ENCODE measurements around the gene RND3.
A peak's percentile ranks its signal among the peaks of the same experiment; 100 is the strongest.

Gene RND3, protein sequence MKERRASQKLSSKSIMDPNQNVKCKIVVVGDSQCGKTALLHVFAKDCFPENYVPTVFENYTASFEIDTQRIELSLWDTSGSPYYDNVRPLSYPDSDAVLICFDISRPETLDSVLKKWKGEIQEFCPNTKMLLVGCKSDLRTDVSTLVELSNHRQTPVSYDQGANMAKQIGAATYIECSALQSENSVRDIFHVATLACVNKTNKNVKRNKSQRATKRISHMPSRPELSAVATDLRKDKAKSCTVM

DNA sequence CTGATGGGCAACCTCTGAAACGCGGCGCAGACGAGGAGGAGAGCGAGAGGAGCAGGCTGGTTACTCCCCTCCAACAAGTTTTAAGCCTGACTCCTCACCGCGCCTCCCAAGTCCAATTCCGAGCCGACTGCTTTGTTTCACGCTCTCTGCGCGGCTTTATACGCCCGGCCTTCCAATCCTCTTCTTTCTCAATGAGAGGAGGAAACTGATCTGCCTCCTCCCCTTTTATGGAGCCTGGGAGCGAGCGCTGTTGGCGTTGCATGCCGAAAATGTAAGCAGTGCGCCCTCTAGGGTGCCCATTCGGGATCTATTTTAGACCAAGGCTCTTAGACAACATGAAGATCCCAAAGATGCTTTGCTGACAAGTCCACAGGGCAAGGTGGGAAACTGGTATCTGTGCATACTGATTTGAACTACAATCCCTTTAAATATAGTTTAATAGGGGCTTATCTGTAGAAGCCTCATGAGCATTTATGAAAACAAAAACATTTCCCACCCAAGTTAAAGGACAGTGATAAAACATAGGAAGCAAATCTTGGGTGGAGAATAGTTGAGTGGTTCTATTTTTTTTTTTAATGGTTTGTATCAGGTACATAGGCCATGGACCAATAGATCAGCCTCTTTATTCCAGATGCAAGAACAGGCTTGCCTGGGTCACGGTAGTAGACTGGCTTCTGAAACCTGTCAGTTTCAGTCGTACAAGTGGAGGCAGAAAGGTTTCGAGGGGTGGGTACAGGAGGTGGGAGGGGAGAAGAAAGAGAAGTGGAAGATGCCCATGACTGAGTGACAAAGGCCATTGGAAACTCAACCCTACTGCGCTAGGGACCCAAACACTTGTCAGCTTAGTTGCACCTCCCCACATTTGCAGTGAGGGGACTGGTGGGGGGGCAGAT, at the start of gene RND3:
TSS of gene RND3 (minus strand) at position 131 of the 893 bp plus-strand sequence. CDS start 250 bp downstream, outside the sequence.
- peak; percentile 69 for FAIRE-seq

DNA sequence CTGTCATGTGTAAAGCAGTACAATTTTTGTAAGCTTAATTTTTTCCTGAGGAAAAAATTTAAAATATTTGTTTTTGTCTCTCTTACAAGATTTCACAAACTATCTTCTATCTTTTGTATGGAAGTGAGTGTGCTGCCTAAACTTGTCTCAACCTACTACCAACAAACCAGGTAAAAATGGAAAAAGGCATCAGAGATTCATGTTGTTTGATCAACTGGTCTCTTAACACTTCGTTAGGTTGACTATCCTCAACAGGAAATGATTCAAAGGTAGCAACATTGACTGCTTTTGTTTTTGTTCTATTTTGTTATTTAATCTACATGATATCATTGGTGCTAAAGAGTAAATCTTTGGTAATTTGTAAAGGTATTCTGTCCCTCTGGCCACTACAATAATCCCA, 47.7 kb upstream of the RND3 start:
- no peak for FAIRE-seq

DNA sequence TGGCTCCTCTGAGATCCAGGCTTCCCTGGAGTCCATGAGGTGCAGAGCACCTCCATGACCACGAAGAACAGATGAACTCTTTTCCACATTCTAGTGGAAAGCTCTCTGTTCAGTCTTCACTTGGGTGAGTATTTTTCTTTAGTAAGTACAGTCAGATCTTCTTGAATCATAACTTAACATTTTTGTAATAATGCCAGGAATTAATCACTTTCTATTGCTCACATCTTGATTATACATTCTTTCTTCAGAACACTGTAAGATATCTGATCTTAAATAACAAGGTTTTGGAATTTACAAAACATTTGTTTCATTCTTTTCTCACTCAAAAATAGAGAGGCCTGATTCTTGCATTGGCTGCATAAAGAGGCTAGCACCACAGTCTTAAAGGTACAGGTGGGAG, 45.4 kb upstream of the RND3 start:
- FAIRE-seq, result no peak

DNA sequence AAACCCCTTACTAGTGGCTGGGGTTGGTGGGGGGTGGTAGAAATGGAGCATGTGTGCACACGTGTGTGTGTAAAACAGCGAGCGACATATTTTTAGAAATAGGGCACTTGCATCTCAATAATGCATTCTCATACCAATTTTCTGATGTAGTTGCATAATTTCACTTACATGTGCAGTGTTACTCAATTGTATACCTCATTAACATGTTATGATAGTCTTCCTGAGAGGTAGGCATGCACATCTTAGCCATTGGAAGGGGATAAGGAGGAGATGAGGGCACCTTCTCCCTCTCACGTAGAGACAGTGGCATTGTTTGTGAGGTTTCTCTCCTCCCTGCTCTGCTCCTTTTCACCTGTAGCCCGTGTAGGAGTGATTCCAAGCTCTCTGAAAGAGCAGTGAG, 44.6 kb upstream of the RND3 start:
- FAIRE-seq, result no peak

DNA sequence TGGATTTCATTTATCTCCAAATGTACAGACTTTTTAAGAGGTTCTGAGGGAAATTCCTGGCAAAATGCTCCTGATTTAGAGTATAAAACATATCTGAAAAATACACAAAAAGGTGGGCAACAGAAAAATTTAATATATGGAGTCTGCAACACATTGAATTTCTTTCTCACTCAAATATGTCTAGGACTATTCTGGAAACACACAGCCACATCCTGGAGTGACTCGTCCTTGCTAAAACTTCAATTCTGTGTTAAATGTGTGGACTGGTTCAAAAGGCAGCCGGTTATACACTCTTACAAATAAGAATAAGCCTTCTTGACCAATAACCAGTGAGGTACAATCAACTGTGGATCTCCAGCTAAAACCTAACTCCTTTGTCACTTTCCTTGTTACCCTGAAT, 44.1 kb upstream of the RND3 start:
- no peak for FAIRE-seq

DNA sequence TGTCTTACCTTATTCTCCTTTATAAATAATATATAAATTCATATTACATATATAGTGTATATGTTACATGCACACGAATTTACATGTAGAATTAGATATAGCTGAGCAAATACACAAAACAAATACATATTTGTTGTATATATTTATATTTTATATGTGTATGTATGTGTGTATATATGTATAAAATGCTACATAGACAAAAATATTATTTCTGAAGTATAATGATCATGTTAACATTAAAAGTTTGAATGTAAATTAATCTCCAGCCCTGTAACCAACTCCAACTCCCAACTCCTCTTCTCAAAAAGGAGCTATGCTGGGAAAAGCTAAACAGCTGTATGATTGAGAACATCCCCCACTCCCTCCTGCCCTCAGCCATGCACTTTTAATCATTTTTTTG, 42.7 kb upstream of the RND3 start:
- FAIRE-seq, result no peak

DNA sequence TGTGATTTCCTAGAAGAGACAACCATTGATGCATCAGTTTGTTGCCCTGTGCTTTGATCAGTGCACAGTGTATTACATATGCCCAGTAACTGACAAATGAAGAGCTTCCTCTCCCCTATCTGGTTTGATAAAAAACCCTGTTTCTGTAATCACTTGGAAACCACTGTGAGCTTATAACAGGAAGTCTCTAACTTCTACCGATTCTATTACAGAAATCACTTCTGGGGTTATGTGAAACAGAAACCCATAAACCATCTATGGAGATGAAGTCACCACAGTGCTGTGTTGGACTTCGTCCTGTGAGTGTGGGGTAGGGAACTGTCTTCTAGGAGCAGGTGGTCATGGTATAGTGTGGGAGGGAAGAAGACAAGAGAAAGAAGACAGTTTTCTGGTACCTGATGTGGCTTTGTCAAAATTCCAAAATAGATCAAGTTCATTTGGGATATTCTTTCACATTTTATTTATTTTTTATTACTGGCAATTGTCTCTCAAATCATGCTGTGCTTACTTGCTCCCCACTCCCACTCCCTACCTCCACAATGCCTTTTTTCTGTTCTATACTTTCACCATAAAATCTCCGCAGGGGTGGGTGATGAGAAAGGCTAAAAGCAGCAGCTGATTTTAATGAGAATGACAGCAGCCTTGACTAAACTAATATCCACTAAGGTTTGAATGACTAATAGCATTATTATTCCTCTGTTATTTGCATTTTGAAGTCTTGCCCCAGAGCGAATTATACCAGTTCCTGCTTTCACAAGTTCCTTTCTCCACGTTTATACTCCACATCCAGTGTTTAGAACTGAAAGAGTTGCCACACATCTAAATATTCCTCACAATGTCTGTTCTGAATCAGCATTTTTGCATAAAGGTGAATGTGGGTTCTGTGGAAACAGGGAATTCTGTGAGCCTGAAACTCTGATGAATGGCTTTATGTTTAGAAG, 41.7 kb upstream of the RND3 start:
- FAIRE-seq, result no peak

DNA sequence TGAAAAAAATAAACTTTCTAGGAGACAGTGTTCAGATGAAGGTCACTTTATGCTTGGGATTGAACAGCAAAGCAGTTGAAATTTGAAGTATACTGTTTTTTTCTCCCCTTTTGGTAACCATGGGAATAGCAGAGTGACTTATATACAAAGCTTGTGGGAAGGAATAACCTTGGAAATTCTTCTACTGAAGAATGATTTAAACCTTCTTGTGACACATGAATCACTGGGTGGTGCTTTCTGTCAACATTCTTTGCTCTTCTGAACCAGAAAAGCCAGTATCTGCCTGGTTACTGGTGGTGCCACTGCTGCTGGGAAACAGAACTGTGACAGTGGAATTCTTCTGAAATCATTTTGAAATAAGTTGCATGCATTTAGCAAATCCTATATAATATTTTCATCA, 39.4 kb upstream of the RND3 start:
- FAIRE-seq, result no peak

DNA sequence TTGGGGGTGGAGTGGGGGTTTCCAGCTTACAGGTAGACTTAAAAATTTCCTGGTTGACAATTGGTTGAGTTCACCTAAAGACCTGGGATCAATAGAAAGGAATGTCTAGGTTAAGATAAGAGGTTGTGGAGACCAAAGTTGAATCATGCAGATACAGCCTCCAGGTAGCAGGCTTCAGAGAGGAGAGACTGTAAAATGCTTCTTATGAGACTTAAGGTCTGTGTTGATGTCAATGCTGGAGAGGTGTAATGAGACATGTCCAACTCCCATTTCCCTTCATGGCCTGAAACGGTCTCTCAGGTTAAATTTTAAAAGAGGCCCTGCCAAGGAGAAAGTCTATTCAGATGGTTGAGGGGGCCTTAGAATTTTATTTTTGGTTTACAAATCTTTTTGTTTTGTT, 38.5 kb upstream of the RND3 start:
- no peak for FAIRE-seq

DNA sequence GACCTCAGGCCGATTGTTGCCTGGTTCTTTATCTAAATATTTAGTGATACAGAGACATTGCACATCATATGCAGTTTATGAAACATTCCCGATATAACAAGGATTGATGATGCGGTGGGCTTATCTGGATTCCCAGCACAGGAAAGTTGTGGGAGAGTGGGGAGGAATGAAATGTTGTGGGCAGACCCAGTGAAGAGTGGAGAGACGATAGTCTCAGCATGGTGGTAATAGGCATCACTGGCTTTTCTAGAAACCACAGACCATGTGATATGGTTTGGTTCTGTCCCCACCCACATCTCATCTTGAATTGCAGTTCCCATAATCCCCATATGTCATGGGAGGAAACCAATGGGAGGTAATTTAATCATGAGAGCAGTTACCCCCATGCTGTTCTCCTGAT, 34.8 kb upstream of the RND3 start:
- FAIRE-seq, result no peak

DNA sequence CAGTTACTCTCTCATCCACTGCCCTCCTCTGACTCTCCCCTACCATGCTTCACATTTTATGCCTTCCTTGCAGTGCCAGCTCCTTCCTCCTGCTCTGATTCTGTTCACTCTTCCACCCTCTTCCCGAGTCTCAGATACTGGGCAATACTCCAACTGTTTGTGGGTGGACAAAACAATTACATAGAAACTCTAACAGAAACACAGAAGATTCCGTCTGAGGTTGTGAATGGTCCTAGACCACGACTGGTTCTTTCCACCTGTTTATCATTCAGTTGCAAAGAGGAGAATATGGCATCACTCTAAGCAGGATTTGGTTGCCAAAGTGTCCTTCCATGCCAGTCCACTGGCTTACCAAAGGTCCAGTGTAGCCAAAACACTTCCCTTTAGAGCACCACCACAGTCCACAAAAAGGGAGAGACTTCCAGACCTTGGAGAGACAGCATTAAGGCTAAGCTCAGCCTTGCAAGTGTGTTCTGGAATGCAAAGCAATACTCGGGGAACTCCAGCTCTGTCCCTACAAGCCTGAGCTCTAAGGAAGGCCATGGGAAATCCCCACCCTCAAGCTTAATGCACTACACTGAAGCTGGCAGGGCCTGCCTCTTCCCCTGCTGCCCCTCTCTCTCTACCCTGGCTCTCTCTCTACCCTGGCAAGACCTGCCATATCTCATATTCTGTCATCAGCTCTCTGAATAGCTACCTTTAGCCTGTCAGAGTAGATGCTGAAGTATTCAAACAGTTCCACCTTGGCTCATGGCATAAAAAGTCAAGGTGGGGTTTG, 33.6 kb upstream of the RND3 start:
- no peak for FAIRE-seq

DNA sequence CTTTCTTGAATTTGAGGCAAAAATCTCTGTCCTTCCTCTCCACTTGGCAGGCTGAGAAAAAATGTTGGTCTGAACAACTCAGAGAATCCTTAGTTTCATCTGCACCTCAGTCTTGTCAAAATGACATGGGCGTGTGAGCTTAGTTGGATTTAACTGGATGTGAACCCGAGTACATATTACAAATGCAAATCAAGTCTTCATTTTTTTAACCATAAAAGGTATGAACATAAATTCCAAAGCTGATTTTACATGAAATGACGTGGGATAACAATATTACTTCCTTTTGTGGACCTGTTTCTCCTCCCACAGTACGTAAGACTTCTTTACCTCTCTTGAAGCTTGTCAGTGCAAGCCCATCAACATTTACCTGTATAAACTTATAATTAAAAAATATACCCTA, 32.6 kb upstream of the RND3 start:
- FAIRE-seq, result no peak

DNA sequence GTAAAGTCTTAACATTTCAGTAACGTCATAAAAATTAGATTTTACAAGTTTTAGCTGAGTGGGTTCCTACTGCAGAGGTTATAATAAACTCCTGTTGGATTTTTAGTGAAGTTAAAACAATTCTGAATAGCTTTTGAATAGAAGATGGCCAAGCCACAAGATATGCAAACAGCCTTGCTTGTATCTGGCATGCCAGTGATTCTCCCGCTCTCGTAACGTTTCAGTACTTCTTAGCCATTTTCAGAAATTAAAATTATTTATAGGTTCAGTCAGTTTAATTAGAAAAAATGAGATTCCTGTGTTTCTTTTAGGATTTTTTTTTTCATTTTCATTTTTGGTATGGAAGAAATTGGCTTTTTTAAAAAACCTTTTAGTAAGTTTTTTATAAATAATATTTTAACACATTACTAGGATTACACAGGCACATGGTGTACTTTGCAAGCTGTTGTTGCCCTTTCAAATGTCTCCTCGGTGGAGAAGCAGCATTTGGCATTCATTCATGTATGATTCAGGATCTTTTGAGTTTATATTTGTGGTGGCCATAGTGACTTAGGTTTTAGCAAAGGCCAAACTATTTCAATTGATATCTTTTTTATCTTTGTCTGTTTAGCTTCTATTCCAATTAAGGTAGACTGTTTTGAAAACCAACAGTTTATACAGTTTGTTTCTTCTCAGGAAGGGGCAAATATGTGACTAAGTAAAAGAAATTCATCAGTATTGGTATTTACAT, 30.6 kb upstream of the RND3 start:
- FAIRE-seq, result no peak

DNA sequence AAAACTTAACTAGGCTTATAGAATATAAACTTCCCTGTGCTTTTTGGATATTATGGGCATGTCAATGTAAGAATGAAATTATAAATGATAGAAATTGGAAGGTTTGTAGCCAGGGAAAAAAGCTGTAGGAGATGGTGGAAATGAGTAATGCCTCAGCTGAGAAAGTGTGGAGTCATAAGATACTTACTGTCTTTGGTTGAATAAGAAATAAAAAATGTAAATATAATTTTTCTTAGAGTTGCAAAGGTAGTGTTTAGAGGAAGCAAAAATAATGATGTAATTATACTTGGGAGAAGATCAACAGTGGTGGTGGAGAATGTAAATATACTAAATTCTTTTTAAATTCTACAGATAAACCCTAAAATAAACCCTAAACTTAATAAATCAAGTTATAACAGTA, 26.2 kb upstream of the RND3 start:
- FAIRE-seq, result no peak

DNA sequence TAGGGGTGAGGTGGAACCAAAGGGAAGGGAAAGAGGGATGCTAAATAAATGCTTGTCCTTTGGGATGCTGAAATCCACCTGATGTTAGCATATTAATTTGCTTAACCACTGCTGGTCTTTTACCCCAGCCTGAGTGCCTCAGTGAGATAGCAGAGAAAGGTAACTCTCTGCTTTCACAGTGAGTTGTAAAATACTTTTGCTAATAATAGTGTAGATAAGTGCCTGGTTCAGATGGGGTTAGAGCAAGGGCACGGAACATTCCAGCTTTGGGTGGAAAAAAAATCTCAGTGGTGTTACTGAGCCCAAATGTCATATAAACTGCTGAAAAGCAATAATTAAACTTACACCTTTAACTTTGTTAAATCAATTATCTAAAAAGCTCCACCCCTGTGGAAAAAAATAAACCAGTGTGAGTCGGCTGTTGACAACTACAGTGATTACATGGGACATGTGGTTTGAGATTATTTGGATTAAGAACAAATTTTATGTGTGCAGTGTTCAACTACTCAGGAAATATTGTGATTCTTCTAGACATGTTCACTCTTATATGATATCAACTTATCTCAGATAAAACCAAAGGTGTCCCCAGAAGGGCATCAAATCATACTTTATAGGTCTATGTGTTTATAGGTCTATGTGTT, 21.1 kb upstream of the RND3 start:
- no peak for FAIRE-seq

DNA sequence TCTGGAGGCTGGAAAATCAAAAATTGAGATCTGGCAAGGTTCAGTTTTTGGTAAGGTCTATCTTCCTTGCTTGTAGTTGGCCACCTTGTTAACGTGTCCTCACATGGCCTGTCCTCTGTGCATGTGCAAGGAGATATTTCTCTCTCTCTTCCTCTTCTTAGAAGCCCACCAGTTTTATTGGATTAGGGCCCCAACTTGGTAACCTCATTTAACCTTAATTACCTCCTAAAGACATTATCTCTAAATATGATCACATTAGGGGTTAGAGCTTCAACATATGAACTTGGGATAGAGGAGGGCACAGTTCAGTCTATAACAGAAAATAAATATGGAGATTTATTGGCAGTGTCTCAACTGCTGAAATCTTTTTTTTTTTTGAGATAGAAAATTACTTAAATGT, 19.6 kb upstream of the RND3 start:
- no peak for FAIRE-seq

DNA sequence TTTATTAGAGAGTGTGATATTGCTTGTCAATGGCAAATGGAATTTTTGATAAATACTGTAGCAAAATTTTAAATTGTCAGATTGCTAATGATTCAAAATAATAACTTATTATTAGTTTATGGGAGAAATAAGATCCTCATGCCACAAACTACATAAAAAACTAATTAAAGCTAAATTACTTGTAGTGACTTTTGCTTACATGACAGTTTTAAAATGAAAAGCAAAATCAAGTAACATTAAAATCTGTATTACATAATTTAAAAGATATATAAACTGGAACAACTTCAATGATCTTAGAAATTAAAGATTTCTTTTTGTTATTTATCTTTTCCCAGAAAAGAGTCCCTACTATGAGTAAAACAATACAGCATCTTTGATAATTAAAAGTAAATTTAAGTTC, 17.7 kb upstream of the RND3 start:
- FAIRE-seq, result no peak

DNA sequence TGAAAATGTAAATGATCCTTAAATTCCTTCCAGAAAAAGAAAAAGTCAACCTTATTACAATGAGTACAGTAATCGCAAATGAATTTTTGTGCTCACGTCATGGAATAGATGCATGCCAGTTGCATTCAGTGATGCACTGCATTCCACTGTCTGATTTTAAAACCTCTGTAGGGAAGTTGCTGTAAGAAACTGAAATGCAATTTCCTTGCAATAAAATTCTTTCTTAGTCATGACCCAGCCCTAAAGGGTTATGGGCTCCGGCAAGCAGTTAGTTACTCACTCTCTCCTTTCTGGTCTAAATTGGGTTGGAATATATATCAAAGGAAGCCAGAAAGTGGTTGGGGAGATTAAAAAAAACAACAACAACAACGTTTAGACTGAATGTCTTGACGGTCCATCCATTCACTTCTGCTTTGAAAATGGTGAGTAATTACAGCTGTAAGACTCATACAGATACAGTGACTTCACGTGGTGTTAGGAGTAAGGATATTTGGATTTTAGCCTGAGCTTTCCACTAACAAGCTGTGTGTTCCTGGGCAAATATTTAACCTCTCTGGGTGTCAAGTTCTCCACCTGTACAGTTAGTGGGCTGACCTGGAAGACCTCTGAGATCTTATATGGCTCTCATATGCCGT, 8.6 kb upstream of the RND3 start:
- no peak for FAIRE-seq

DNA sequence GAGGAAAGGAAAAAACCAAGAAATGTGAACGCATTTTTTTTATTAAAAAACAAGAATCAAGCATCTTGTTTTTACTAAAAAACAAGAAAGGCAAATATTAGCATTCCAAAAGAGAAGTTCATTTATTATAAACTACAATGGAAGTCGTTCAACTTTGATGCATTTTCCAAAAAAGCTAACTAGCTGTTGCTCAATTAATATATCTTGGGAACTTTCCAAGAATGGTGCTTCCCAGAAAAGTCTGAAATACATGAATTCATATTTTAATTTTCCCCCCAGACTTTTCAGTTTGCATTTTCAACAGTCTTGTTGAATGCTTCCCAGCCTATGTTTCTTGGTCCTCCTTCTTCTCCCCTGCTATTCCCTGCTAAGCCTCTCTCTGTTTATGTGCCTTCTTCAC, 7.5 kb upstream of the RND3 start:
- FAIRE-seq, result no peak

DNA sequence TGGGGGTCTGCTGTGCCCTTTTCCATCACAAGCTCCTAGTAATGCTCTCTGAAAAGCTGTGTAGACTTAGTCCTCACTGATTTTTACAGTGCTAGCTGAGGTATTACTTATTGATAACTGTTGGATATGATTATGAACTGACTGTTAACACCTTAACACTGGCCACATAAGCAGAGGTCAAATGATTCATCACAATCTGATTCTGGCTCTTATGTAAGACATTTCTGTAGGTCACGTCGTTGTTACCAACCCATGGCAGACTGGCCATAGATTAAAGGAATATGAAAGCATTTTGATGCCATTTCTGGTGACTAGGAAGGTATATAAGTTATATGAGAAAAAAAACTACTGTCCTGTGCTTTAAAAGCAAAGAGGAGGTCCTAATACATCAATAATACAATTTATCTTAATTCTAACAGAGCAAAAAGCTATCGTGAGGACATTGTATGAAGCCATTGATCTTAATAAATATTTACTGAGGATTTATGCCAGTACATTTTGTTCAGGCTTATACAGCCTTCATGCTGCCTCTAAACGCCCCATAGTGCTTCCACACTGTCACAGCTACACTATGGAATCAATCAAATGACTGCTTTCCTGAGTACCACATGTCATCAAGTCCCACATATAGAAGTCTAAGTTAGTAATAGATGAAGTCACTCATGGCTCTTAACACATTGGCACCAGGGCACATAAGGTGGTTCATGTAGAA, 6.9 kb upstream of the RND3 start:
- no peak for FAIRE-seq

Measured in TTC549 (cell line).